Sciatic nerve (tissue), 2 donors: ENCODE results near the gene ZNF141. TPM values are rescaled to one million over a fixed set of nuclear protein-coding genes. Genes with fewer than 3 reads are reported as not detected.
"Not testable (repeated sequence)": the region's sequence is repeated elsewhere in the genome, so short reads cannot be mapped to it uniquely, and the experiment has no call there.

Source experiments
- ATAC-seq: fragments of 200-7000 bp; cut with Tn5 transposase; one replicate; pipeline ENCODE4 v1.9.1; 2020; ENCODE audit warnings: mild to moderate bottlenecking, moderate library complexity
- DNase-seq: peaks from one replicate; pipeline ENCODE4 v3.0.0-alpha.2; 2020; ENCODE audit warnings: low spot score
- intact Hi-C: fragments of 100-400 bp; cut with DNase I; formaldehyde crosslinking; loops from one replicate; pipeline ENCODE4 v1.14.2; 2022
- total RNA-seq: library from RNA; stranded (reverse); fragmentation: NEBNext Ultra II Directional; extraction: Animal tissue kit (Norgen Biotek cat#: 25700); gene quantifications from one replicate; pipeline ENCODE4 v1.2.1, GENCODE V29; 2021
- donor health status: DM: no; HTN: no; CAD: no.
- donor health status: DM: no; HTN: no; CAD: no.

The ZNF141 gene
- total RNA-seq = 34.5 TPM

GRCh38 chr4:337143-337931 lies at the start of gene ZNF141:
Gene ZNF141 (plus strand): TSS chr4:337814. CDS start chr4:337984, 170 bp downstream.
- ATAC-seq (peak; percentile 98), DNase-seq (peak; percentile 97)
- intact Hi-C loops = no loop called here

- intact Hi-C loops = no loop called here
- ATAC-seq = no peak
Observed at GRCh38 chr4:288891-289290, 48.7 kb upstream of the ZNF141 start.

GRCh38 chr4:294732-295131 lies 42.9 kb upstream of the ZNF141 start:
- intact Hi-C loops = no loop called here
- no peak for DNase-seq
- ATAC-seq = no peak

More at GRCh38 chr4:288891-289290, 48.7 kb upstream of the ZNF141 start:
- no peak for DNase-seq

GRCh38 chr4:302381-302780 lies 35.2 kb upstream of the ZNF141 start:
- no peak for ATAC-seq
- intact Hi-C loops = no loop called here
- no peak for DNase-seq

GRCh38 chr4:304516-304915 lies 33.1 kb upstream of the ZNF141 start:
- ATAC-seq, DNase-seq, intact Hi-C loops: not testable (repeated sequence)

- ATAC-seq (peak; percentile 49), DNase-seq (no peak)
- intact Hi-C loops = no loop called here
Observed at GRCh38 chr4:304969-305680, 32.5 kb upstream of the ZNF141 start, which contains the start of gene ZNF732. Gene ZNF732 (minus strand): TSS chr4:305474. CDS start chr4:305310, 164 bp downstream.

- intact Hi-C loops = no loop called here
Observed at GRCh38 chr4:306551-306961, 31.1 kb upstream of the ZNF141 start.

GRCh38 chr4:309807-310206 lies 27.8 kb upstream of the ZNF141 start:
- no peak for ATAC-seq
- intact Hi-C loops = no loop called here
- DNase-seq = no peak

More at GRCh38 chr4:306551-306961, 31.1 kb upstream of the ZNF141 start:
- ATAC-seq (no peak), DNase-seq (no peak)

GRCh38 chr4:314296-314903 lies 23.2 kb upstream of the ZNF141 start:
- DNase-seq = no peak
- no peak for ATAC-seq
- intact Hi-C loops = no loop called here

- no peak for DNase-seq
- intact Hi-C loops = no loop called here
- ATAC-seq = no peak
Observed at GRCh38 chr4:328729-329128, 8.9 kb upstream of the ZNF141 start.

GRCh38 chr4:335515-335914 lies 2.1 kb upstream of the ZNF141 start:
- no peak for DNase-seq
- intact Hi-C loops = no loop called here
- no peak for ATAC-seq

GRCh38 chr4:336099-336892 lies 1.3 kb upstream of the ZNF141 start:
- intact Hi-C loops = no loop called here
- DNase-seq = peak; percentile 65
- ATAC-seq = peak; percentile 19

GRCh38 chr4:336893-337142 lies 796 bp upstream of the ZNF141 start:
- no peak for ATAC-seq
- intact Hi-C loops = no loop called here
- no peak for DNase-seq

GRCh38 chr4:337932-338758 lies 531 bp downstream of the ZNF141 start:
- DNase-seq = peak; percentile 66
- ATAC-seq = peak; percentile 52
- intact Hi-C loops = no loop called here

- DNase-seq (no peak), ATAC-seq (no peak)
- intact Hi-C loops = no loop called here
Observed at GRCh38 chr4:338759-339097, 1.1 kb downstream of the ZNF141 start.

GRCh38 chr4:340011-340410 lies 2.4 kb downstream of the ZNF141 start:
- intact Hi-C loops = no loop called here
- DNase-seq (no peak), ATAC-seq (no peak)

GRCh38 chr4:373062-373839 lies 35.6 kb downstream of the ZNF141 start:
- DNase-seq = no peak
- no peak for ATAC-seq
- intact Hi-C loops = no loop called here
